Lower lobe of right lung (tissue), 2 donors: ENCODE data around the gene TMEM178B. TPM values are rescaled to one million over a fixed set of nuclear protein-coding genes. Genes with fewer than 3 reads are reported as not detected.

Experiments used
- ATAC-seq, 2 donors: fragments of 200-7000 bp; cut with Tn5 transposase; one replicate each; pipeline ENCODE4 v1.9.1; 2020 to 2022; ENCODE audit warnings: mild to moderate bottlenecking in 2 of 2, moderate library complexity in 2 of 2
- DNase-seq: peaks from one replicate; pipeline ENCODE4 v3.0.0-alpha.2; 2020
- H3K27ac ChIP-seq: fragments of 200-600 bp; one replicate; pipeline ENCODE4 v1.8.0; 2022
- H3K27me3 ChIP-seq: fragments of 200-600 bp; one replicate; pipeline ENCODE4 v1.8.0; 2022; ENCODE audit warnings: low read depth
- H3K36me3 ChIP-seq: fragments of 200-600 bp; one replicate; pipeline ENCODE4 v1.8.0; 2022; ENCODE audit warnings: mild to moderate bottlenecking
- H3K4me1 ChIP-seq: fragments of 200-600 bp; one replicate; pipeline ENCODE4 v1.8.0; 2022
- H3K4me3 ChIP-seq: fragments of 200-600 bp; one replicate; pipeline ENCODE4 v1.8.0; 2022; ENCODE audit warnings: mild to moderate bottlenecking
- H3K9me3 ChIP-seq: fragments of 200-600 bp; one replicate; pipeline ENCODE4 v1.8.0; 2022
- CTCF ChIP-seq: fragments of 200-600 bp; IDR thresholded peaks from one replicate; pipeline ENCODE4 v1.8.0; 2022; ENCODE audit warnings: antibody characterized with exemption, mild to moderate bottlenecking
- intact Hi-C: fragments of 100-400 bp; cut with DNase I; formaldehyde crosslinking; loops from one replicate; pipeline ENCODE4 v1.11.0; 2022
- total RNA-seq: library from RNA; stranded (reverse); fragmentation: NEBNext Ultra II Directional; extraction: Animal tissue kit (Norgen Biotek cat#: 25700); gene quantifications from one replicate; pipeline ENCODE4 v1.2.1, GENCODE V29; 2021
- donor health status: DM: no; HTN: yes; CAD: no; lungs with severe emphysema.

The TMEM178B gene
- total RNA-seq, 1 donor from 2014 or later: 0.18 TPM

DNA sequence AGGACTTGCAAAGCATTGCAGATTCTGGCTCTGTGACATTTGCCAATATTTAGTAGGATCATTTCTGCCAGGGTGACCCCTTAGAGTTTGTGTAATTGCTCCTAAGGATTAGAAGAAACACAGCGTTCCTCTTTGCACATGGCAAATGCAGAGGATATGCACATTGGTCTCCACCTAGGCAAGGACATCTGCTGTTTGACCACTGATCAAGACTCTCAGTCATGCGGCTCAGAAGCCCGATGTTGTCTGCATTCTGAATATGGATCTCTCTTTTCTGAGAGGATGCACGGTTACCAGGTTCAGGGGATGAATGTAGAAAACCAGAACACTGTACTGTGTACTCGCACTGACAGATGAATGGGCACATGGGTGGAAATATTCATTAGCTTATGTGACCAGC, 296.8 kb downstream of the TMEM178B start:
- Histone ChIP-seq H3K4me3 (no peak overlapping the region), H3K27ac (no peak overlapping the region), H3K4me1 (no peaks in the 10 kb centered on the region), H3K9me3 (no peaks in the 10 kb centered on the region), H3K36me3 (no peaks in the 10 kb centered on the region), H3K27me3 (no peaks in the 10 kb centered on the region)
- intact Hi-C loops: no loop called here
- DNase-seq (no peak), ATAC-seq (no peak)
- no peak for TF ChIP-seq CTCF

GRCh38 chr7:141374425-141374824, 300.6 kb downstream of the TMEM178B start:
- intact Hi-C loops: no loop called here
- Histone ChIP-seq H3K4me1 (no peaks in the 10 kb centered on the region), H3K4me3 (no peak overlapping the region), H3K9me3 (peaks cover 2% of the 10 kb centered on the region), H3K27me3 (no peaks in the 10 kb centered on the region), H3K27ac (no peak overlapping the region), H3K36me3 (no peaks in the 10 kb centered on the region)
- DNase-seq (no peak), ATAC-seq (no peak)
- no peak for TF ChIP-seq CTCF

DNA sequence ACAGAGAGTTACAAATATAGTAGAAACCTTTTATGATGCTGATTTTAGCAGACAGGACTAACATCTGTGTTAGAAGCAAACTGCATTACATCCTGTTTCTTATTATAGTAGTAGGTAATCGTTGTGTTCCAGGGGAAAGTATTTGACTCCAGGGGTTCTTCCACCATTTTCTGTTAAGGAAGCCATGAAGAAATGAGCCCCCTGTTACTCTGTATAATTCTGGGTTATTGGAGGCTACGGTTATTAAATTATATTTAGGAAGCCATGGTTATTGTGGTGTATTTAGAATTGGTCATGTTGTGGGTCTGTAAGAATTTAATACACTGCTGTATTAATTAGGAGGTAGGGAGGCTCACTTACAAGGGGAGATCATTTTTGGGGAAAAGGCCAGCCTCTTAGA, 301.6 kb downstream of the TMEM178B start:
- DNase-seq (no peak), ATAC-seq (no peak)
- no peak overlapping the region for H3K4me3 ChIP-seq
- no peak overlapping the region for H3K27ac ChIP-seq
- H3K36me3 ChIP-seq: no peaks in the 10 kb centered on the region
- TF ChIP-seq CTCF: no peak
- no peaks in the 10 kb centered on the region for H3K27me3 ChIP-seq
- no peaks in the 10 kb centered on the region for H3K4me1 ChIP-seq
- peaks cover 2% of the 10 kb centered on the region for H3K9me3 ChIP-seq
- intact Hi-C loops: no loop called here

- no peak for ATAC-seq
Observed at GRCh38 chr7:141377906-141378305, 304.0 kb downstream of the TMEM178B start.

GRCh38 chr7:141378405-141378804, 304.5 kb downstream of the TMEM178B start:
- TF ChIP-seq CTCF: no peak
- H3K9me3 ChIP-seq: peaks cover 2% of the 10 kb centered on the region
- H3K36me3 ChIP-seq: no peaks in the 10 kb centered on the region
- no peak overlapping the region for H3K27ac ChIP-seq
- H3K4me1 ChIP-seq: no peaks in the 10 kb centered on the region
- no peak overlapping the region for H3K4me3 ChIP-seq
- intact Hi-C loops: no loop called here
- DNase-seq (no peak), ATAC-seq (no peak)
- H3K27me3 ChIP-seq: no peaks in the 10 kb centered on the region

More at GRCh38 chr7:141377906-141378305, 304.0 kb downstream of the TMEM178B start:
- no peak for DNase-seq
- H3K9me3 ChIP-seq: peaks cover 2% of the 10 kb centered on the region
- no peaks in the 10 kb centered on the region for H3K4me1 ChIP-seq
- H3K27me3 ChIP-seq: no peaks in the 10 kb centered on the region
- TF ChIP-seq CTCF: no peak
- no peaks in the 10 kb centered on the region for H3K36me3 ChIP-seq
- no peak overlapping the region for H3K4me3 ChIP-seq
- H3K27ac ChIP-seq: no peak overlapping the region
- intact Hi-C loops: no loop called here
